Stimulated activated CD8-positive, alpha-beta memory T cell treated with anti-CD3 and anti-CD28 coated beads, Interleukin-4, amount 100 ng/mL, for 4 hours (primary cell): ENCODE data around the gene CORO6.

ENCODE experiments used
- DNase-seq, 2 donors: peaks; one replicate each; pipeline ENCODE4 v3.0.0-alpha.2; 2020; ENCODE audit warnings: low read depth in 2 of 2, low spot score in 1 of 2

Gene CORO6

GRCh38 chr17:29613856-29614255 is 8.9 kb downstream of the CORO6 start:
- no peak for DNase-seq

- DNase-seq, result peak; percentile 77 to 84
Observed at GRCh38 chr17:29613352-29613837, 9.3 kb downstream of the CORO6 start.

- DNase-seq, result no peak
Observed at GRCh38 chr17:29612404-29613280, 10.1 kb downstream of the CORO6 start.

- no peak for DNase-seq
Observed at GRCh38 chr17:29612094-29612403, 10.7 kb downstream of the CORO6 start.

- DNase-seq, result no peak
Observed at GRCh38 chr17:29611351-29612093, 11.2 kb downstream of the CORO6 start.

- no peak for DNase-seq
Observed at GRCh38 chr17:29610395-29610794, 12.3 kb downstream of the CORO6 start.

GRCh38 chr17:29608986-29609385 is 13.7 kb downstream of the CORO6 start:
- DNase-seq, result no peak

- no peak for DNase-seq
Observed at GRCh38 chr17:29607557-29608195, 15.0 kb downstream of the CORO6 start.

- DNase-seq, result no peak
Observed at GRCh38 chr17:29603109-29603674, 19.5 kb downstream of the CORO6 start.

GRCh38 chr17:29597361-29598172 is 25.1 kb downstream of the CORO6 start:
- DNase-seq, result no peak

GRCh38 chr17:29596811-29597210 is 25.9 kb downstream of the CORO6 start:
- DNase-seq, result no peak

GRCh38 chr17:29595943-29596774 is 26.6 kb downstream of the CORO6 start:
- DNase-seq, result no peak

- DNase-seq, result no peak
Observed at GRCh38 chr17:29595107-29595942, 27.4 kb downstream of the CORO6 start.

GRCh38 chr17:29594519-29595090 is 28.1 kb downstream of the CORO6 start:
- DNase-seq, result no peak

GRCh38 chr17:29593591-29594518 is 28.9 kb downstream of the CORO6 start:
- no peak for DNase-seq

- no peak for DNase-seq
Observed at GRCh38 chr17:29592850-29593551, 29.7 kb downstream of the CORO6 start, which contains the start of gene ANKRD13B. ANKRD13B (plus strand) TSS chr17:29593132; CDS start chr17:29593622, 490 bp downstream.
